ENCODE results near the gene TRPC6.

Gene TRPC6

DNA sequence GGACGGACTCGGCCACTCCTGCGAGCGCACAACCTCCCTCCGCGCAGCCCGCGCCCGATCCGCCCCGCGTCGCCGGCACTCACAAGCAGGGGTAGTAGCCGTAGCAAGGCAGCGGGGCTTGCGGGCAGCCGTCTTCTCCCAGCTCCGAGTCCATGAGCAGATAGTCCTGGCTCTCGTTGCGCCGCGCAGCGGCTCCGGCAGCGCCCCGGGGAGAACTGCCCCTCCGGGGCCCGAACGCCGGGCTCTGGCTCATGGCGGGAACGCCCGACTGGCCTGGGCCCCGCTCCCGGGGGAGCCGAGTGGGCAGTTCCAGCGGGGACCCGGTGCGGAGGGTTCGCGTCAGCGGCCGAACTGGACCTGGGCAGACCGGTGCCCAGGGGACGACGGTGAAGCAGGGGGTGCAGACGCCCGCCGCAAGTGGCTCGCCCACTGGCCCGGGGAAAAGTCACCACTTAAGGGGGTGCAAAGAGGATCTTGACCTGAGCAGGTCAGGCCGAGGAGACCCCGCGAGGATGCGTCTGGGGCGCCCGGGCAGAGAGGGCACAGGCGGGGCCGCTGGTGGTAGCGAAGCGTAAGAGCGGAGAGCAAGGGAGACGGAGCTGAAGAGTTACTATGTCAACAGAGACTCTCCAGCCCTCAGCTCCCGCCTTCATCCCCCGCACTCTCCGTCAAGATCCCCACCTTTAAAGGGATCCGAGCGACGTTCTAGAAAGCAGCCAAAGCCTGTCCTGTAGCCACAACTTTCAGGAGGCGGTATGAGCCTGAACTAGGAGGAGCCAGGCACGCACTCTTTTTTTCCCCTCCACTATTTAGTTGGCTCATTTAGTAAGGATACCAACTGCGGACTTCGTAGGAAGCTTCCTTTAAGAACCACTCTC lies at the start of gene TRPC6:
Gene TRPC6, minus strand, starts transcription at position 757 of the 878 bp plus-strand sequence. Its CDS starts 504 bp downstream, at position 253.
- no peak for DNase-seq

DNA sequence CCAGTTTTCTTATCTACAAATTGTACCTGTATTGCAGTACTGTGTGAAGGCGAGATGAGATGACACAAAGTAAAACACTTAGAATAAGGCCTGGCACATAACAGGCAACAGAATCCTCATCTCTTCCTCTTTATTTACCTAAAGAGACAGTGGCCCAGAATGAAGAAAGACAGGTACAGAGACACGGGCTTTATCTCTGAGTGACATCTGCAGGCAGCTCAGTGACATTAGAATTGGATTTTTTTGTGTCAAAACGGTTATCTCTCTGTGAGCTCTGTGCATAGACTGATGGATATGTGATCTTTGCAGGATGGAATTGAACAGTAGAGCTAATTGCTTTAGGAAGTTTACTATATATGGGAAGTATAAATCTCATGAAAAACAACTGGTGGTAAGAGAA lies 36.2 kb upstream of the TRPC6 start:
- no peak for DNase-seq

DNA sequence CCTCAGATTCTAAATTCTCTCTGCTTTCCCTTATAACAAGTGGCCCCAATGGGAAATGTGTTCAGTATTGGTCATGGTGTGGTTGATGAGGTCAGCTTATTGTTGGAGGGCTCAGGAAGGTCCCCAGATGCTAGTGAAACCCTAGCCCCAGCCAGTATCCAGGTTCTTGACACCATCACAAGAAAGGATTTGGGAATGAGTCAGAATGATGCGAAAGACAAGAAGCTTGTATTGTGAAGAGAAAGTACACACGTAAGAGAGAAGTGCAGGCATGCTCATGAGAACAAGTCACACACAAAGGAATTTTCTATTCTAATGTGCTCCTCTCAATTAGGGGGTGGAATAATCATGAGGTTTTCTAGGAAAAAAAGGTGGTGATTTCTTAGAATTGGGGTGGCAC lies 34.9 kb upstream of the TRPC6 start:
- no peak for DNase-seq

DNA sequence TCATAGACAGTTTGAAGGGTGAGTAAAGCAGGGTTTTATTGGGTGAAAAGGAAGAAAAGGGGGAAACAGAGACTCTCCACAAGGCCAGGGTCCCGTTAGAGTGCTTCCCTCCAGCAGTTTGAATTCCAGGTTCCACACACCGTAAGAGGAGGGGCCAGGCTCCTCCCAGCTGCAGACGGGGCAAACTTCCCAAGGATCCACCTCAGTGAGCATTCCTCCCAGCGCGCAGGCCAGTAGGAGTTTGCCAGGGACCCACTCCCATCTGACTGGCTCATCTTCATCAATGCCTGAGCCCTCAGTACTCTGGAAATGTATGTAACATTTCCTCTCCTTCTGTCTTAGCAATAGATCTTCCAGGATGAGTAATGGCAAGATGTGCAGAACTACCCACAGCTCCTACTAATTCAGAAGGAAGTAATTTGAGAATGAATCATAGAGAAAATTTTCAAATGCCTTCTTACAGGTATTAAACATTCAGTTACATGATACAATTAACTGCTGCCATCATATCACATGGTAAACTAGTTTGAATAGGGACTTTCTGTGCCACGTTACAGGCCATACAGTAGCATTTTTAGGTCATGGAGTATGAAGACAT lies 34.0 kb upstream of the TRPC6 start:
- DNase-seq: no peak

DNA sequence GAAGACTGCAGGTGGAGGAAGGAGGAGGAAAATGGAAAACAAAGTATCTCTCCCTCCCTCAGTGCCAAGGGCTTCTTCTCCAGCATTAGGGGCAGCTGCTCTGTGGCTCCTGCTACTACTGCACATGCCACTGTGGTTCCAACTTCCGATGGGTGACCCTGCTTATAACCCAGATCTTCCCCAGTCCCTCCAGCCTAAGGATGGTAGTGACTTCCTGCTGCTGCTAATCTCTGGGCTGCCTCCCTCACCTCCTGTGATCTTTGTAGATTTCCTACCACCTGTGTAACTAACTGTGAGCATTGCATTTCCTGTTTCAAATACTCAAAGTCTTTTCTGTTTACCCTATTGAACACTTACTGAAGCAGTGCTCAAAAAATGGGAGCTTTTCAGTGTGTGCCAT lies 28.7 kb upstream of the TRPC6 start:
- no peak for DNase-seq

DNA sequence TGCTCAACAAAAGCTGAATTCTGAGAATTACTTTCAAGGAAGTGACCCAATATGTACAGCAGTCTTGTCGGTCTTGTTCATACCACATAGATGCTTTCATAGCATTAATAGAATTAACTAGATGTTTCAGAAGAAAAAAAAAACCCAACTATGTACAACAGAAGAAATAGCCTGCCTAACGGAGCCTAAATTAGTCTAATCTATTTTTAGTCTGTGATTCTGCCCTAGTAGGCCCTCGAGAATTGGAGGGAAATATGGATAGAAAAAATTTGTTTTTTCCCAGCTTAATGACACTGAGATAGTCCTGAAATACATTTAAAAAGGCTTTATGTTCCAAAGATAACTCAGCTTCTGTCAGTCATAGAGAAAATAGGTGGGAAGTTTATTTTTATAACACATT lies 17.1 kb upstream of the TRPC6 start:
- DNase-seq: no peak

DNA sequence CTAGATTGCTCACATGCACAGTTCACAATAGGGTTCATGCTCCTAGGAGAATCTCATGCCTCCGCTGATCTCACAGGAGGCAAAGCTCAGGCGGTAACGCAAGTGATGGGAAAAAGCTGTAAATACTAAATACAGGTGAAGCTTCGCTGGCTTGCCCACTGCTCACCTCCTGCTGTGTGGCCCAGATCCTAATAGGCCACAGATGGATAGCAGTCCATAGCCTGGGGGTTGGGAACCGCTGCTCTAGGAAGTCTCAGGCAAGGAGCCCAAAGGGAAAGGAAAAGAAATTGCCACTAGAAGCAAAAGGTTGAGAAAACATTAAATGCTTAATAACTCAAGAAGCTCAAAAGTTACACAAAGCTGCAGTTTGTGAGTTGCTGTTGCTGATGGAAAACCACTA lies 3.2 kb upstream of the TRPC6 start:
- DNase-seq: no peak

DNA sequence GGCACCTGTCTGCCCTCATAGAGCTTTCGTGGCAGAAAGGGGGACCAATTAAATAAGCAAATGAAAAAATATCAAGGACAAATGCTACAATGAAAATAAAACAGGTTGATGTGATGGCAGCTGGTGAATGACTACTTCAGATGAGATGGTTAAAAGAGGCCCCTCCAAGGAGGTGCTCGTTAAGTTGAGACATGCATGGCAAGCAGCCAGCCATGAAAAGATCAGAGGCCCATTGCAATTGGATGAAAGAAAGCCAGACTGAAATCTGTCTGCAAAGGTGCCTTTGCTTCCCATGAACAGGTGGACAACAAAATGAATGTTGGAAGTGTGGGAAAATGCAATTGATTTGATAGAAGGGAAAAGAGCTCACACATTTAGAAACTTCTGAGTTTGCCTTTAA lies 848 bp upstream of the TRPC6 start:
- DNase-seq: peak; percentile 12

DNA sequence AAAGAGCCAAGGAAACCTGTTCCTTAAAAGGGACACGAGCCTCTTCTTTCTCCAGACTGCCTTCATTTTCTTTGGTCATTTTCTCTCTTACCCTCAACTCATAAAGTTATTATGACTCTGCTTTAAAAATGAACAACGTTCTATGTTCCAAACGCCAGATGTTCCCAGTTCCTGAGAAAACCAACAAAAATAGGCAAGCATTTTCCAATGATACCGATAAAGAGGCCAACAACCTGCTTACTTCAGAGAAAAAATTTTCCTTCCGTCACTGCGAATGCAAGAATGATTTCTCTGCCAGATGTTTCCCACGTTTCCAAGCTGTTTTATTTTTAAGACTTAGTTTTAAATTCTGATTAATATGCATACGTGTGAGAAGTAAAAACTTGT lies 315 bp upstream of the TRPC6 start:
- DNase-seq: no peak

DNA sequence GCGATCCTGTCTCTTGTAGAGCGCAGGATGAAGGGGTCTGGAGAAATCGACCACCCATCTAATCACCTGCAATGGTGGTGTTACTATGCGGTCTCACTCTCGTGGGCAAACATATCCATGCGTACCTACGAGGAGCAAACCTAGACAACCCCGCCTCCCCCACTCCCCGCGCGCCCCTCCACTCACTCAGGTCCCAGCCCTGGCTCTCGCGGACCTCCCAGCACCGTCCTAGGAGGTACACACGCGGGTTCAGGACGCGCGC lies 887 bp downstream of the TRPC6 start:
- no peak for DNase-seq

DNA sequence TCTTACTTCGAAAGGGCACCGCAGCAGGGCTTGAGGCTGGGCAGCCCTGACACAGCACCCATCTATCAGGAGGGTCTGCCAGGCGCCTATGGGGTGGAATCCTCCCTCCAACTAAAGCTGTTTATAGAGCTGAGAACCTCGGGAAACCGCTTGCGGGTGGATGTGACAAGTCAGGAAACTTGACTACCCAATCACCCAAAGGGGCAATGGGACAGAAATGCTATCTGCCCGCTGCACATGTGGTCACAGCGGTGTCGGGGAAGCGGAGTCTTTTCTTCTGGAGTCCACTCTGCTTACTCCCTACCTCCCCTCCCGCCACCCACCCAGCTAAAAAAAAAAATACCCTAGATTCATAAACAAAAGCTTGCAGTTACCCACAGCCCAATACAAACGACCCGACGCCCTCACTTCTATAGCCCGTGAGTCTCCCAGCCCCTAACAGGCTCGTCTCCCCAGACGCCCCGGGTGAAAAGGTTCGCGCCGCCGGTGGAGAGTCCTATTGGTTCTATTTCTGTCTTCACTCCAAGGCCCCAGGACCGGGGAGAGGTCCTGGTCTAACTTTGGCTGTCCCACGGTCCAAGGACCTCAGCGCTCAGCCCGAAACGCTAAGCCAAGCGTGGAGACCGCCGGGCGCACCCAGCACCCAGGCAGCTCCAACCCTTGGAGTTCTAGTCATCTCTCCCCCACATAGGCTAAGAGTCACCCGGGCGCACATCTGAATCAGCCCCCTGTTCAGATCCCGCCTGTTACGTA lies 1.4 kb downstream of the TRPC6 start:
- DNase-seq: no peak

DNA sequence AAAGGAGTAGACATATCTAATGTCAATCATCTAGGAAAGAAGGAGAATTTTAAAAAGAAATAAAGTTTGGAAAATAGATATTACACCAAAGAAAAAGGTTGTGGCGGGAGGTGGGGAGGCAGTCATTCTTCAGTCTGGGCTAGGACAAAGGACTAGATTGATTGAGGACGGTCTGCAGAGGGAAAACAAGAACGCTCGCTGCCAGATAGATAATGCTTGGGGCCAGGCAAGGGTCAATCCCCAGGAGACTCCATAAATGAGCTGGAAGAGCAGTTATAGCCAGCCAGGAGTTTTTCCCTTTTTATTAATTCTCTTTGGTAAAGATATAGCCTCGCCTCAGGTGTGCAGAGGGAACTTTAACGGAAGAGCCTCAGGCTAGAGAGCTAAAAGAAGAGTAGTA lies 6.3 kb downstream of the TRPC6 start:
- DNase-seq: no peak

DNA sequence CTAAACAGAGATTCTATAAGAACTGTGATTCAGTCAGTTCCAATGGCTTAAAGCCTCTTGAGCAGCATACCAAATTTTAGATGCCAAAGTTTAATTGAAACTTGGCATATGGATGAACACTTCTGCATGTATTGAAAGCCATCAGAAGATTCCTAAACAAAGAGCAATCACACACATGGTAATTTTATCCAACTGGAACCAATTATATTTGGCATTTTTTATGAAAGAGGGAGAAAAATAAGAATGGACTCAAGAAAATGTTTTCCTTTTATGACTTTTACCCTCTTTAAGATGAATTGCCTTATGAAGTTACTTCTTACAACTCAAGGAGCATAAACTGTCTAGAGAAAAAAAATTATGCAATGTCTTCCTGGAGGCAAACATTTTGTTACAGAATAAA lies 7.4 kb downstream of the TRPC6 start:
- DNase-seq: no peak

DNA sequence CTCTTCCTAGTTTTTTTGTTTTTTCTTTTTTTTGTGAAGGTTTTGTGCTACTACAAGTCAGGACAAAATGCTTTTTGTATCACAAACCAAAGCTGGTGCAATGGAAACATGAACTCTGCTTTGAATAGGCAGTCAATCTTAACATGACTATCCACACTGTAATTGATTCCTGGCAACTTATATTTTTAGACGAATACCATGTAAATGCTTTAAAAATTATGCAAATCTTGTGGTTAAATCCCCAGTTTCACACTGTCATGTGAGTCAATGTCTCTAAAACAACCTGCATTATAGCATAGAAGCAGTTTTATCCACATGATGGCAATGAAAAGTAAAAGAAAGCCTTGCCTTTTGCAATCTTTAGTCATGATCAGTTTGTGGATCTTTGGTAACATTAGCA lies 8.9 kb downstream of the TRPC6 start:
- no peak for DNase-seq

DNA sequence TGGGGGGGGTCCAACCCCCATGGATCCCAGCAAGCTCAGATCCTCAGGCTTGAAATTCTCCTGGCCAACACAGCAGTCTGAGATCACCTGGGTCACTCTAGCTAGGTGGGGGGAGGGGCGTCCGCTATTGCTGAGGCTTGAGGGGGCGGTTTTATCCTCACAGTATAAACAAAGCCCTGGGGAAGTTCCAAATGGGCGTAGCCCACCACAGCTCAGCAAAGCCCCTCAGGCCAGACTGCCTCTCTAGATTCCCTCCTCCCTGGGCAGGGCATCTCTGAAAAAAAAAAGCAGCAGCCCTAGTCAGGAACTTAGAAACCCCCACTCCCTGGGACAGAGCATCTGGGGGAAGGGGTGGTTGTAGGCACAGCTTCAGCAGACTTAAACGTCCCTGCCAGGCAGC lies 16.7 kb downstream of the TRPC6 start:
- DNase-seq: no peak

DNA sequence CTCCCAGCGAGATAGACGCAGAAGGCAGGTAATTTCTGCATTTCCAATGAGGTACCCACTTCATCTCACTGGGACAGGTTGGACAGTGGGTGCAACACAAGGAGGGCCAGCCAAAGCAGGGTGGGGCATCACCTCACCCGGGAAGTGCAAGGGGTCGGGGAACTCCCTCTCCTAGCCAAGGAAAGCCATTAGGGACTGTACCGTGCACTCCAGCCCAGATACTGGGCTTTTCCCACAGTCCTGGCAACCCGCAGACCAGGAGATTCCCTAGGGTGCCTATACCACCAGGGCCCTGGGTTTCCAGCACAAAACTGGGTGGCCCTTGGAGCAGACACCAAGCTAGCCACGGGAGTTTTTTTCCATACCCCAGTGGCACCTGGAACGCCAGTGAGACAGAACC lies 17.2 kb downstream of the TRPC6 start:
- no peak for DNase-seq

DNA sequence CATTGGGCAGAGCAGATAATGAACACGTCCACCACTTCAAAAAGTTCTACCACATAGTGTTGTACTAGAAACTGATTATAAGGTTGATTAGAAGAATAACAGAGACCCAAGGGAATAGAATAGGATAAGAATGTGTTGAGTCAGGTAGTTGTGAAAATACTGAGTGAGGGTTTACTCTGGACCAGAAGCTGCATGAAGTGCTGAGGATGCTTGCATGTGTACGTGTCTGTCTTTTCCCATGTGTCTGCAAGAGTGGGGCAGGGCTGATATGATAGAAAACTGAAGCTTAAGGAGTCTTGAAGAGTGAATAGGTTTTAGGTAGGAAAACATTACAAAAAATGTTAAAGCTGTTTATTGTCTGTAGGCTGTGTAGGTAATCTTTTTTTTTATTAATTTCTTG lies 20.6 kb downstream of the TRPC6 start:
- no peak for DNase-seq

DNA sequence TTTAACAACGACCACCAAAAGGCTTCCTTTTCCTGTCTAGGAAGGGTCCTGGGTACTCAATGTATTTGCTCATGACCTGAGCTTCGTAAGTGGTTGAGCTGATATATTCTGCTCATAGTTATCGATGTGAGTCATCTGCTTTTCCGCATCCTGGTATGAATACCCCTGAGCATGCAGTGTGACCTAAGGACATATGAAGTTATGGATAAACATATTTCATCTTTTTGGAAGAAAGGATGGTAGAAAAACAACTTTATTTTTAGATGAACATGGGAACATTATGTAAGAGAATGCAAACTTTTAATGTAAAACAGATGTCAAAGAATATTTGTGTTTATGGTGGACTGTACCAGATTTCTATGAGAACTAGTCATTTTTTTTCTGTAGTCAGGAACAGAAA lies 28.4 kb downstream of the TRPC6 start:
- DNase-seq: no peak

DNA sequence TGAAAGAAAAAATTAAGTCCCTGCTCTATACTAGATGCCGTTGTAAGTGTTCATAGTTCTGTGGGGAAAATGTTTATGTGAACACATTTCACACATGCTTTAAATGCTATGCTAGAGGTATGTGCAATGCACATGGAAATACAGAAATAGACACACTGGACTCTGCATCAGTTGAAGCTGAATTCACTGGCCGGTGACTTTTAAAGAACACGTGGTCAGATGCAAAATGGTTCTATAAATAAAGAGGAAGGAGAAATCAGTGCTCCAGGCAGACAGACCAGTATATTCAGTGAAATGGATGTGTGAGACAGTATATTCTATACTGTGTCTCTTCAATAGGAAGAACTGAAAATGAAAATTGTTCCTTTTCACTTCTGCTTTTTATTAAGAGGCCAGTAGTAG lies 29.9 kb downstream of the TRPC6 start:
- DNase-seq: no peak

DNA sequence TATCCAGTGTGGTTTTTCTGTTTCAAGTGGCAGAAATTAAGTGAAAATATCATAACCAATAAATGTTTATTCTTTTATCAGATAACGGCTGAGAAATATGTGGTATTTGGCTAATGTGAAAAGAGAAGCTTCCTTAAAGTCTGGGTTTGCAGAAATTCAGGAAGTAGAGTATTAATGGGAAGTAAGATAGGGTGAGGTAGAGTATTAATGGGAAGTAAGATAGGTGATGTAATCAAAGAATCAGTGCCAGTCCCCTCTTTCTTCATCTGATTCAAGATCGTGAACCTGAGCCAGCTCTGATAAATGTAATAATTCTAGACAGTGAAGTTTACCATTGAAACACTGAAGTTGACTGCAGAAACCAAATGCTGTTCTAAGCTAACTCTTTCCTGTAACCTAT lies 30.9 kb downstream of the TRPC6 start:
- no peak for DNase-seq

DNA sequence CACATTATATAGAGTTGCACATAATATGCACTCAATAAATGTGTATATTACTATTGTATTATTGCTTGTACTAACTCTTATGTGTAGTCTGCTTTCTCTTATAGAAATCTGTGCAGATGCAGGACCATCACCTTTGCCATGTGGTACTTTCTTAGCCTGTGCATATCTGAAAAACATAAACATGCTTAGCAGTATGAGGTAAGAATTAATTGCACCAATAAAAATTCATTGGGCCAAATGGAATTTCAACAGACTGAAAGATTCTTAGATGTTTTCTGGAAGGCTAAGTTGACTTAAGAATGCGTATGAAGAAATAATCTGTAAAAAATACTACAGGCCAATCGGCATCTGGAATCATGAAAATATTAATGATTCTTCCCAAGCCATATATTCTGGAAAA lies 55.3 kb downstream of the TRPC6 start:
- DNase-seq: no peak

DNA sequence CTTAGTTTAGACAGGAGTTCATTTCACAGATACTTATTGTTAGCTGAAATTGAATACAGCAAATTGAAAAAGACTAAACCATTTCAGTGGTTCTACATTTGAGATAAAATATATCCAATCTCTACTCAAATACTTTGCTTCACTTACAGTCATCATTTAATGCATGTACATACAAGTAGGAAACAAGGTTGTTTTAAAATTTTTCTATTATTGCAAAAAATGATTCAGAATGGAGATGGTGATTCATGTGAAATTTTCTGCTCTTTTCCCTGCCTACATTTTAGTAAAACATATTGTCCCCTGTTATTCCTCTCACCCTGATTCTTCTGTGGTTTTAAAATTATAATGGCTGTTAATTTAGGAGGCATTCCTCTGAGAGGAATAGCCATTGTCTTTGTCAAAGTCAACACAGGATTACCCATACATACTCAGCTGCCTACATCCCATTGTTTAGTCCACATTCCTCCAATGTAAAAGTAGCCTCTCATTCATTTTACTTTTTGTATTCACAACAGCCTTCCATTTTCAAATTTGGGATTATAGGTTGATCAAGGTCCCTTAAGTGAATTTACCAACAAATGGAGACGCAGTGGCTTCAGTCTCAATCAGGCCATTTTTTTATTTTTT lies 60.1 kb downstream of the TRPC6 start:
- DNase-seq: no peak

DNA sequence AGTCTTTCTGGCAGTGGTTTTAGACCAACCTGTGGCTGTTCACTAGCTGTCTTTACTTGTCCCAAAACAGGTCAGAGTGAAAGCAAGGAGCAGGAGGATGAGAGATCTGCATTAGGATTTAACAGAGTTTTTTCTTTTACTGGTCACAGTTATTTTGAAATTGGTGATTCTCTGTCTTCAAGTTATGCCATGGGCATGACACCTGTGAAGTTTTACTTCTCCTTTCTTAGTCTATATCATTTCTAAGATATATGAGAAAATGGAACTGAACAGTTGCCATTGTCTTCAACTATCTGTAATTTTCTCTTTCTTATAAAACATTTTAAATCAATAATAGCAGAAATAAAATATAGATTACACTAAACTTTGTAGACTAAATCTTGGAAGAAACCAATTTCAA lies 60.6 kb downstream of the TRPC6 start:
- no peak for DNase-seq

DNA sequence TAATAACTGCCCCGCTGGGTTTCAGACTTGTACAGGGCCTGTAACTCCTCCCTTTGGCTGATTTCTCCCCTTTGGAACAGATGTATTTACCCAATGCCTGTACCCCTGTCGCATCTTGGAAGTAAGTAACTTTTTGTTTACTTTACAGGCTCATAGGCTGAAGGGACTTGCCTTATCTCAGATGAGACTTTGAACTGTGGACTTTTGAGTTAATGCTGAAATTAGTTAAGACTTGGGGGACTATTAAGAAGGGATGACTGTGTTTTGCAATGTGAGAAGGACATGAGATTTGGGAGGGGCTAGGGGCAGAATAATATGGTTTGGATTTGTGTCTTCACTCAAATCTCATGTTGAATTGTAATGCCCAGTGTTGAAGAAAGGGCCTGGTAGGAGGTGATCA lies 62.0 kb downstream of the TRPC6 start:
- DNase-seq: no peak
